ENCODE data around the gene CARS1. TPM values are rescaled to one million over a fixed set of nuclear protein-coding genes. Genes with fewer than 3 reads are reported as not detected.

Gene CARS1
- total and polyA plus RNA-seq, 2 of the 8 experiments (the other 6 are each of a cell fraction or from before 2014, with no cell fraction given): 44.1 to 100 TPM

- TF ChIP-seq USF2 (IDR thresholded peaks at IDR 0.05; ENCODE audit: low read length) (no peak), MAX (IDR thresholded peaks at IDR 0.05) (no peak), CTCF (IDR thresholded peaks at IDR 0.05; ENCODE audit: control extremely low read depth in 1 of 3, insufficient read depth in 1 of 3, low read depth in 1 of 3, low read length in 3 of 3) (no peak), PHF8 (conservative IDR thresholded peaks at IDR 0.05; ENCODE audit: low read depth, low read length) (no peak)
Measured at GRCh38 chr11:3080104-3080503, 22.9 kb upstream of the CARS1 start (continued).
